Midbrain (tissue), 1 donor: Measurements from ENCODE around the gene TENT5C.

Experiments used
- DNase-seq: peaks from one replicate; lab custom pipeline; 2025; lab: John Stamatoyannopoulos, UW

Gene TENT5C

GRCh38 chr1:117592155-117592554, 13.7 kb upstream of the TENT5C start:
- DNase-seq: no peak

GRCh38 chr1:117594261-117594990, 11.4 kb upstream of the TENT5C start:
- no peak for DNase-seq

GRCh38 chr1:117596023-117596720, 9.7 kb upstream of the TENT5C start:
- no peak for DNase-seq

GRCh38 chr1:117598489-117598888, 7.4 kb upstream of the TENT5C start:
- DNase-seq: no peak

- DNase-seq: no peak
Observed at GRCh38 chr1:117599286-117600221, 6.3 kb upstream of the TENT5C start.

- DNase-seq: no peak
Observed at GRCh38 chr1:117600325-117600943, 5.4 kb upstream of the TENT5C start.

GRCh38 chr1:117600966-117601365, 4.9 kb upstream of the TENT5C start:
- DNase-seq: no peak

- no peak for DNase-seq
Observed at GRCh38 chr1:117602862-117603261, 3.0 kb upstream of the TENT5C start.

- peak; percentile 17 for DNase-seq
Observed at GRCh38 chr1:117605164-117605773, 579 bp upstream of the TENT5C start.

- no peak for DNase-seq
Observed at GRCh38 chr1:117606649-117607430, 992 bp downstream of the TENT5C start.

- DNase-seq: no peak
Observed at GRCh38 chr1:117607471-117607870, 1.6 kb downstream of the TENT5C start.

GRCh38 chr1:117608115-117608615, 2.3 kb downstream of the TENT5C start:
- no peak for DNase-seq

GRCh38 chr1:117608758-117609157, 2.9 kb downstream of the TENT5C start:
- no peak for DNase-seq

GRCh38 chr1:117609471-117609911, 3.6 kb downstream of the TENT5C start:
- DNase-seq: no peak

GRCh38 chr1:117610036-117610435, 4.2 kb downstream of the TENT5C start:
- DNase-seq: no peak

- DNase-seq: no peak
Observed at GRCh38 chr1:117611121-117611601, 5.3 kb downstream of the TENT5C start.

- no peak for DNase-seq
Observed at GRCh38 chr1:117611894-117612483, 6.1 kb downstream of the TENT5C start.

- no peak for DNase-seq
Observed at GRCh38 chr1:117612517-117613248, 6.8 kb downstream of the TENT5C start.
